ENCODE results near the gene VWA3B. TPM values are rescaled to one million over a fixed set of nuclear protein-coding genes. Genes with fewer than 3 reads are reported as not detected.
"Not testable (repeated sequence)": the region's sequence is repeated elsewhere in the genome, so short reads cannot be mapped to it uniquely, and the experiment has no call there.

VWA3B gene
- total RNA-seq, 1 experiment from 2014 or later, result not detected

GRCh38 chr2:98317214-98317613 is 230.2 kb downstream of the VWA3B start:
- intact Hi-C loops (cut with micrococcal nuclease; ENCODE audit: unreplicated experiment), result no loop called here
- BruUV-seq (replicated peaks), result no TSS peak
- no peak for DNase-seq (ENCODE audit: low spot score)
- no peak overlapping the region for H3K27ac ChIP-seq (ENCODE audit: low read depth, low read length, poor library complexity, severe bottlenecking)
- no peaks in the 10 kb centered on the region for H3K4me1 ChIP-seq (ENCODE audit: insufficient read depth, low read length, poor library complexity, severe bottlenecking)
- TF ChIP-seq, protein P1, sequence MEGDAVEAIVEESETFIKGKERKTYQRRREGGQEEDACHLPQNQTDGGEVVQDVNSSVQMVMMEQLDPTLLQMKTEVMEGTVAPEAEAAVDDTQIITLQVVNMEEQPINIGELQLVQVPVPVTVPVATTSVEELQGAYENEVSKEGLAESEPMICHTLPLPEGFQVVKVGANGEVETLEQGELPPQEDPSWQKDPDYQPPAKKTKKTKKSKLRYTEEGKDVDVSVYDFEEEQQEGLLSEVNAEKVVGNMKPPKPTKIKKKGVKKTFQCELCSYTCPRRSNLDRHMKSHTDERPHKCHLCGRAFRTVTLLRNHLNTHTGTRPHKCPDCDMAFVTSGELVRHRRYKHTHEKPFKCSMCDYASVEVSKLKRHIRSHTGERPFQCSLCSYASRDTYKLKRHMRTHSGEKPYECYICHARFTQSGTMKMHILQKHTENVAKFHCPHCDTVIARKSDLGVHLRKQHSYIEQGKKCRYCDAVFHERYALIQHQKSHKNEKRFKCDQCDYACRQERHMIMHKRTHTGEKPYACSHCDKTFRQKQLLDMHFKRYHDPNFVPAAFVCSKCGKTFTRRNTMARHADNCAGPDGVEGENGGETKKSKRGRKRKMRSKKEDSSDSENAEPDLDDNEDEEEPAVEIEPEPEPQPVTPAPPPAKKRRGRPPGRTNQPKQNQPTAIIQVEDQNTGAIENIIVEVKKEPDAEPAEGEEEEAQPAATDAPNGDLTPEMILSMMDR (conservative IDR thresholded peaks at IDR 0.05; ENCODE audit: low read depth, low read length), result no peak
- TF ChIP-seq EZH2 (IDR thresholded peaks at IDR 0.05; ENCODE audit: borderline replicate concordance, low read depth, low read length, poor library complexity, severe bottlenecking), result no peak
- peaks cover 16% of the 10 kb centered on the region for H3K9me3 ChIP-seq (ENCODE audit: low read depth, low read length, poor library complexity, severe bottlenecking)
- H3K27me3 ChIP-seq (replicated peaks; ENCODE audit: insufficient read depth, low read depth, low read length, poor library complexity), result peaks cover 11% of the 10 kb centered on the region
- H3K36me3 ChIP-seq (ENCODE audit: insufficient read depth, low read length, poor library complexity, severe bottlenecking), result no peaks in the 10 kb centered on the region
- ChIA-PET POLR2A (ENCODE audit: low non-redundant PET) (no interaction called here), CTCF (no interaction called here)
- H3K4me3 ChIP-seq (ENCODE audit: low read depth, low read length, poor library complexity, severe bottlenecking), result no peak overlapping the region

- intact Hi-C loops (cut with micrococcal nuclease; ENCODE audit: unreplicated experiment); DNase-seq (ENCODE audit: low spot score); POLR2A ChIA-PET (ENCODE audit: low non-redundant PET); H3K27ac ChIP-seq (ENCODE audit: low read depth, low read length, poor library complexity, severe bottlenecking); H3K4me3 ChIP-seq (ENCODE audit: low read depth, low read length, poor library complexity, severe bottlenecking); BruUV-seq (replicated peaks); H3K4me1 ChIP-seq (ENCODE audit: insufficient read depth, low read length, poor library complexity, severe bottlenecking); H3K36me3 ChIP-seq (ENCODE audit: insufficient read depth, low read length, poor library complexity, severe bottlenecking); CTCF ChIA-PET; H3K27me3 ChIP-seq (replicated peaks; ENCODE audit: insufficient read depth, low read depth, low read length, poor library complexity): not testable (repeated sequence)
- peaks cover 25% of the 10 kb centered on the region for H3K9me3 ChIP-seq (ENCODE audit: low read depth, low read length, poor library complexity, severe bottlenecking)
Observed at GRCh38 chr2:98320171-98320570, 233.2 kb downstream of the VWA3B start.

- TF ChIP-seq EZH2 (IDR thresholded peaks at IDR 0.05; ENCODE audit: borderline replicate concordance, low read depth, low read length, poor library complexity, severe bottlenecking), result no peak
- TF ChIP-seq, protein P1 (conservative IDR thresholded peaks at IDR 0.05; ENCODE audit: low read depth, low read length), result no peak
- H3K4me3 ChIP-seq (ENCODE audit: low read depth, low read length, poor library complexity, severe bottlenecking), result no peak overlapping the region
- no peaks in the 10 kb centered on the region for H3K4me1 ChIP-seq (ENCODE audit: insufficient read depth, low read length, poor library complexity, severe bottlenecking)
- peaks cover 29% of the 10 kb centered on the region for H3K9me3 ChIP-seq (ENCODE audit: low read depth, low read length, poor library complexity, severe bottlenecking)
- H3K27me3 ChIP-seq (replicated peaks; ENCODE audit: insufficient read depth, low read depth, low read length, poor library complexity), result peaks cover 4% of the 10 kb centered on the region
- intact Hi-C loops (cut with micrococcal nuclease; ENCODE audit: unreplicated experiment), result no loop called here
- BruUV-seq (replicated peaks), result no TSS peak
- H3K27ac ChIP-seq (ENCODE audit: low read depth, low read length, poor library complexity, severe bottlenecking), result no peak overlapping the region
- H3K36me3 ChIP-seq (ENCODE audit: insufficient read depth, low read length, poor library complexity, severe bottlenecking), result no peaks in the 10 kb centered on the region
- no peak for DNase-seq (ENCODE audit: low spot score)
- ChIA-PET POLR2A (ENCODE audit: low non-redundant PET) (no interaction called here), CTCF (no interaction called here)
Observed at GRCh38 chr2:98324181-98324580, 237.2 kb downstream of the VWA3B start.

DNA sequence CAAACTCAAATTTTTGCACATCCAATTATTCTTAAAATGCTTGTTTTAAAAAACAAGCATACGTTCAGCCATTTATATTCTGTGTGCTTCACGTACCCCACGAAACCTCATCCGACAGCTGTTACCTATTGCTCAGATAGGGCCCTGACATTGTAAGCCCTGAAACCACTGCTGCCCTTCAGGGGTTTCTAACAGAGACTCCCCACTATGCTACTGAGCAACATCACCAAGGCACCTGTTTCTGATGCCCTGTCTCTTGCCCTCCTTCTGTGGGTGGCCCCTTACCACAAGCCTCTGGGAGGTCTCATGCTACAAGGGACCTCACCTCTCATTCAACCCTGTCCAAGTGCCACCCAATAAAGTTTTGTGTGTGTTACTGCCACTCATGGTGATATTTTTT is 240.8 kb downstream of the VWA3B start:
- H3K36me3 ChIP-seq (ENCODE audit: insufficient read depth, low read length, poor library complexity, severe bottlenecking), result no peaks in the 10 kb centered on the region
- CTCF ChIA-PET, result no interaction called here
- intact Hi-C loops (cut with micrococcal nuclease; ENCODE audit: unreplicated experiment), result no loop called here
- DNase-seq (ENCODE audit: low spot score), result no peak
- no TSS peak for BruUV-seq (replicated peaks)
- H3K4me3 ChIP-seq (ENCODE audit: low read depth, low read length, poor library complexity, severe bottlenecking), result no peak overlapping the region
- POLR2A ChIA-PET (ENCODE audit: low non-redundant PET), result no interaction called here
- peaks cover 8% of the 10 kb centered on the region for H3K27me3 ChIP-seq (replicated peaks; ENCODE audit: insufficient read depth, low read depth, low read length, poor library complexity)
- peaks cover 13% of the 10 kb centered on the region for H3K9me3 ChIP-seq (ENCODE audit: low read depth, low read length, poor library complexity, severe bottlenecking)
- TF ChIP-seq, protein P1 (conservative IDR thresholded peaks at IDR 0.05; ENCODE audit: low read depth, low read length), result no peak
- TF ChIP-seq EZH2 (IDR thresholded peaks at IDR 0.05; ENCODE audit: borderline replicate concordance, low read depth, low read length, poor library complexity, severe bottlenecking), result no peak
- no peak overlapping the region for H3K27ac ChIP-seq (ENCODE audit: low read depth, low read length, poor library complexity, severe bottlenecking)
- no peaks in the 10 kb centered on the region for H3K4me1 ChIP-seq (ENCODE audit: insufficient read depth, low read length, poor library complexity, severe bottlenecking)

Measured in A673 (cell line).